GM10248 (cell line): ENCODE results near the gene FAM227A.
A peak's percentile ranks its signal among the peaks of the same experiment; 100 is the strongest.

Source experiments
- CTCF ChIA-PET: fragments of 300-600 bp; sonication (Branson Sonifier 250); formaldehyde crosslinking; extraction: SDS; loops from one replicate; lab custom pipeline; 2021; ENCODE audit warnings: antibody characterized with exemption; lab: Yijun Ruan, JAX
- POLR2A ChIA-PET: fragments of 350-650 bp; sonication (Branson Sonifier 250); formaldehyde crosslinking; extraction: SDS; loops from one replicate; lab custom pipeline; 2020; ENCODE audit warnings: antibody characterized with exemption; lab: Yijun Ruan, JAX
- DNase-seq: peaks from one replicate; pipeline ENCODE4 v3.0.0; 2012; ENCODE audit errors: extremely low spot score
- CTCF ChIP-seq: IDR thresholded peaks from 2 replicates; pipeline ENCODE4 v1.5.1; 2012; ENCODE audit warnings: mild to moderate bottlenecking, low read depth; ENCODE audit errors: extremely low read depth, missing control alignments, control extremely low read depth

Gene FAM227A

GRCh38 chr22:38694049-38694448 lies 37.9 kb upstream of the FAM227A start:
- DNase-seq, result no peak
- TF ChIP-seq CTCF, result no peak
- POLR2A ChIA-PET, result interaction anchor here (0.6 kb wide), 1 partner anchor 21 kb away, joined by 3 read pairs; no protein-coding TSS in a partner anchor
- CTCF ChIA-PET, result interaction anchor here (1.3 to 2.7 kb wide), 2 partner anchors 12 to 15 kb away, joined by 3 to 16 read pairs; partner anchors contain the start of gene TOMM22

- DNase-seq, result no peak
- POLR2A ChIA-PET, result interaction anchor here (0.7 kb wide), 1 partner anchor 17 kb away, joined by 3 read pairs; no protein-coding TSS in a partner anchor
- no peak for TF ChIP-seq CTCF
- CTCF ChIA-PET, result interaction anchor here (1.8 kb wide), 1 partner anchor 9 kb away, joined by 9 read pairs; no protein-coding TSS in a partner anchor
Measured at GRCh38 chr22:38689651-38690050, 33.5 kb upstream of the FAM227A start.

DNA sequence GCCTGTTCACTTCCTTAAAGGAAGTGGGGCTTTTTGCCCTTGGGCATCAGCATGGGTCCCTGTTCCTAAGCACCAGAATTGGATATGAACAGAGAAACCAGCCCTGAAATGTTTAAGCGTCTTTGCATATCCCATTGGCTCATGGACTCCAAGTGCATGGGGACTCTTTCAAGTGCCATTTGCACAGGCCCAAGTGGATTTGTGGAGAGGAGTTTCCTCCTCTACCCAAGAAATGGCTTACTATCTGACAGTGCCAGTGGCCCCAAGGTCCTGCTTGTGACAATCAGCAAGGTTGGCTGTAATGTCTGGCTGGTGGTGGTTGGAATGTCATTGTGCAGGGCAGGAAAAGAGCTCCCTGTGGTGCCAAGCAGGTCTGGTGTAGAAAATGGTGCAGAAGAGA lies 29.6 kb upstream of the FAM227A start:
- POLR2A ChIA-PET, result no interaction called here
- no peak for TF ChIP-seq CTCF
- CTCF ChIA-PET, result no interaction called here
- no peak for DNase-seq

- CTCF ChIA-PET, result no interaction called here
- TF ChIP-seq CTCF, result no peak
- POLR2A ChIA-PET, result interaction anchor here (0.6 kb wide), 1 partner anchor 8 kb away, joined by 12 read pairs; no protein-coding TSS in a partner anchor
- no peak for DNase-seq
Measured at GRCh38 chr22:38684895-38685294, 28.7 kb upstream of the FAM227A start.

DNA sequence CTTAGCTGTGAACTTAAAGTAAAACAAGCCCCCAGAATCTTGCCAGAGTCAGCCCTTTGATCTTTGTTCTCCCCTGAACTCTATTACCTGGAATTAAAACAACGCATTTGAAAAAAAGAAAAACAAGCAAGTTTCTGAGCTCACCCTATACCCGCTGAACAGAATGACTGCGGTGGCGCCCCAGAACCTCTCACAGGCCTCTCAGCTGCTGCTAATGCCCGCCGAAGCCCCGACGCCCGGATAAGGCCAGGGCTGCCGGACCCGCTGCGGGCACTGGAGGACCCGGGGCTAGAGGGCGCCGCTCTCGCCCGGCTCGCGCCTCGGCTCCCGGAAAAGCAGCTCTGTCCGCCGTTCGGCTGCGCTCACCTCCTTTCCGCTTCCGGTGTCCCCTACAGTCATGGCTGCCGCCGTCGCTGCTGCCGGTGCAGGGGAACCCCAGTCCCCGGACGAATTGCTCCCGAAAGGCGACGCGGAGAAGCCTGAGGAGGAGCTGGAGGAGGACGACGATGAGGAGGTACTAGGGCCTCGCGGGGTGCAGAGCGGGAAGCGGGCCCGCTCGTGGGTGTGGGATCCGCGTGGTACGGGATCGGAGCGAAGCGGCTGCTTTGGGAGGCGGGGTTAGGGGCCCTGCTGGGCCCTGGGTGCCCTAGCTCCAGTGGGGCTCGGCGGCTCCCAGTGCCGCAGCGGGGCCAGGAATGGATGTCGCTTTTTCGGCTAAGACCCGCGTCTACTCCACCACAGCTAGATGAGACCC lies 25.6 kb upstream of the FAM227A start, which contains the start of gene TOMM22:
TSS of gene TOMM22 (plus strand) at position 376 of the 754 bp plus-strand sequence. CDS start at position 398, 22 bp downstream.
- TF ChIP-seq CTCF, result peak; percentile 78
- peak; percentile 98 for DNase-seq
- ChIA-PET CTCF (interaction anchor here (0.7 to 3.6 kb wide), 19 partner anchors 8 to 718 kb away, joined by 3 to 48 read pairs (median 4); partner anchors contain the start of genes CBY1, GTPBP1, JOSD1 and TAB1), POLR2A (interaction anchor here (0.6 to 1.2 kb wide), 3 partner anchors 18 to 66 kb away, joined by 4 to 5 read pairs (median 5); partner anchors contain the start of gene GTPBP1)

- TF ChIP-seq CTCF, result no peak
- CTCF ChIA-PET, result no interaction called here
- POLR2A ChIA-PET, result no interaction called here
- DNase-seq, result no peak
Measured at GRCh38 chr22:38675833-38676232, 19.6 kb upstream of the FAM227A start.
